Suprapubic skin (tissue), 4 donors: ENCODE results near the gene P3R3URF.

Experiments
- CTCF ChIP-seq, 2 donors: fragments of 200-600 bp in 1 of 2; fragments of 450-650 bp in 1 of 2; sonication (generic) in 1 of 2; IDR thresholded peaks; one replicate each; pipeline ENCODE4 v1.5.1; 2016 to 2019; ENCODE audit warnings: antibody characterized with exemption in 2 of 2, mild to moderate bottlenecking in 1 of 2, moderate library complexity in 1 of 2
- EP300 ChIP-seq: sonication (generic); formaldehyde crosslinking; IDR thresholded peaks from one replicate; pipeline ENCODE4 v1.6.1; 2017; ENCODE audit warnings: antibody characterized with exemption
- POLR2A ChIP-seq, 2 donors: fragments of 450-650 bp; IDR thresholded peaks; one replicate each; pipeline ENCODE4 v1.6.1; 2017; ENCODE audit warnings: antibody characterized with exemption in 2 of 2, mild to moderate bottlenecking in 2 of 2, moderate library complexity in 2 of 2
- POLR2AphosphoS5 ChIP-seq, 3 donors: sonication (generic); formaldehyde crosslinking; IDR thresholded peaks; one replicate each; pipeline ENCODE4 v1.6.1; 2017; ENCODE audit warnings: antibody characterized with exemption in 3 of 3

- no peak for TF ChIP-seq POLR2AphosphoS5 (IDR thresholded peaks at IDR 0.05)
- TF ChIP-seq CTCF (IDR thresholded peaks at IDR 0.05), result no peak
- TF ChIP-seq POLR2A (IDR thresholded peaks at IDR 0.05), result no peak
- no peak for TF ChIP-seq EP300
Observed at GRCh38 chr1:46204406-46204742, 28.1 kb upstream of the P3R3URF start.
